Keratinocyte (primary cell): Measurements from ENCODE around the gene ADARB2. TPM values are rescaled to one million over a fixed set of nuclear protein-coding genes. Genes with fewer than 3 reads are reported as not detected.

Source experiments
- DNase-seq: peaks from one replicate; pipeline ENCODE4 v3.0.0-alpha.2; 2011; ENCODE audit warnings: low read depth, missing footprints, low spot score
- FAIRE-seq: peaks from 2 replicates; lab custom pipeline; 2011; peaks lifted over from hg19 to GRCh38; lab: Jason Lieb, UNC
- H2AFZ ChIP-seq: 2 replicates; pipeline ENCODE4 v1.6.0; 2012; ENCODE audit warnings: low read length, control low read depth, inconsistent platforms; ENCODE audit not compliant: control insufficient read depth
- H3K27ac ChIP-seq: 2 replicates; pipeline ENCODE4 v1.5.1; 2011; ENCODE audit warnings: low read length; ENCODE audit not compliant: control insufficient read depth, insufficient read depth
- H3K27me3 ChIP-seq: 3 replicates; pipeline ENCODE4 v1.6.0; 2011; ENCODE audit warnings: low read length; ENCODE audit not compliant: control insufficient read depth, insufficient read depth; ENCODE audit errors: extremely low read depth
- H3K36me3 ChIP-seq, 2 experiments: 2 replicates in 1 of 2; 3 replicates in 1 of 2; pipeline ENCODE4 v1.5.1; 2011; ENCODE audit warnings: low read length in 2 of 2, mild to moderate bottlenecking in 1 of 2; ENCODE audit not compliant: control insufficient read depth in 2 of 2, insufficient read depth in 2 of 2; ENCODE audit errors: extremely low read depth in 1 of 2
- H3K4me1 ChIP-seq: 3 replicates; pipeline ENCODE4 v1.5.1; 2011; ENCODE audit warnings: low read length; ENCODE audit not compliant: control insufficient read depth, insufficient read depth; ENCODE audit errors: extremely low read depth
- H3K4me2 ChIP-seq: 3 replicates; pipeline ENCODE4 v1.6.0; 2011; ENCODE audit warnings: low read depth, low read length; ENCODE audit not compliant: control insufficient read depth, insufficient read depth; ENCODE audit errors: extremely low read depth
- H3K4me3 ChIP-seq, 3 experiments: fragments of 200-600 bp in 1 of 3; sonication (generic) in 1 of 3; 2 replicates in 2 of 3; 3 replicates in 1 of 3; pipeline ENCODE4 v1.5.1; 2011 to 2016; ENCODE audit warnings: low read length in 3 of 3, mild to moderate bottlenecking in 3 of 3, control low read depth in 2 of 3, inconsistent platforms in 1 of 3, low read depth in 1 of 3, mixed read lengths in 1 of 3, mixed run types in 1 of 3, moderate library complexity in 1 of 3; ENCODE audit not compliant: control insufficient read depth in 2 of 3, insufficient read depth in 2 of 3; ENCODE audit errors: extremely low read depth in 1 of 3
- H3K79me2 ChIP-seq: 2 replicates; pipeline ENCODE4 v1.6.0; 2012; ENCODE audit warnings: low read length; ENCODE audit not compliant: control insufficient read depth, insufficient read depth
- H3K9ac ChIP-seq: 3 replicates; pipeline ENCODE4 v1.6.0; 2011; ENCODE audit warnings: low read length; ENCODE audit not compliant: control insufficient read depth, insufficient read depth; ENCODE audit errors: extremely low read depth
- H3K9me1 ChIP-seq: 3 replicates; pipeline ENCODE4 v1.6.0; 2011; ENCODE audit warnings: low read length; ENCODE audit not compliant: control insufficient read depth, insufficient read depth; ENCODE audit errors: extremely low read depth
- H3K9me3 ChIP-seq: 2 replicates; pipeline ENCODE4 v1.5.1; 2012; ENCODE audit warnings: low read depth, low read length; ENCODE audit not compliant: control insufficient read depth
- H4K20me1 ChIP-seq: 3 replicates; pipeline ENCODE4 v1.6.0; 2011; ENCODE audit warnings: low read length; ENCODE audit not compliant: control insufficient read depth, insufficient read depth; ENCODE audit errors: extremely low read depth
- EZH2 ChIP-seq: IDR thresholded peaks from one replicate; pipeline ENCODE4 v1.6.1; 2012; ENCODE audit warnings: inconsistent platforms, mild to moderate bottlenecking, low read length, moderate library complexity
- dilution Hi-C: fragments of 300-500 bp; cut with MboI; formaldehyde crosslinking; loops from one replicate; pipeline ENCODE4 v1.7.0; 2020; ENCODE audit warnings: low sequenced_read_pairs; ENCODE audit not compliant: extremely low pct_ligation_motif_present
- polyA plus RNA-seq, 5 experiments: library from polyadenylated mRNA; depleted of rRNA in 3 of 5; stranded (reverse) in 3 of 5; stranded (forward) in 1 of 5; unstranded in 1 of 5; fragments of >200 nt; gene quantifications; 1 replicate in 1 of 5; 2 replicates in 3 of 5; 3 replicates in 1 of 5; pipeline versions ENCODE4 v1.2.1 to v1.2.3, GENCODE V29; 2011 to 2012; ENCODE audit warnings: missing spikeins in 2 of 5, low read depth in 1 of 5, low replicate concordance in 1 of 5
- TF ChIP-seq, protein P1 (sequence below), 3 experiments: IDR thresholded peaks in 1 of 3; conservative IDR thresholded peaks in 1 of 3; optimal IDR thresholded peaks in 1 of 3; 2 replicates in 2 of 3; 3 replicates in 1 of 3; pipeline versions ENCODE3 to v1.5.1; 2011; ENCODE audit warnings: low read length in 3 of 3, mild to moderate bottlenecking in 3 of 3, moderate library complexity in 2 of 3, control low read depth in 1 of 3, inconsistent platforms in 1 of 3; ENCODE audit not compliant: insufficient read depth in 2 of 3; ENCODE audit errors: extremely low read depth in 1 of 3

Gene ADARB2
- polyA plus RNA-seq, 1 donor (not counting 4 experiments of a cell fraction or from before 2014, with no cell fraction given), result not detected

DNA sequence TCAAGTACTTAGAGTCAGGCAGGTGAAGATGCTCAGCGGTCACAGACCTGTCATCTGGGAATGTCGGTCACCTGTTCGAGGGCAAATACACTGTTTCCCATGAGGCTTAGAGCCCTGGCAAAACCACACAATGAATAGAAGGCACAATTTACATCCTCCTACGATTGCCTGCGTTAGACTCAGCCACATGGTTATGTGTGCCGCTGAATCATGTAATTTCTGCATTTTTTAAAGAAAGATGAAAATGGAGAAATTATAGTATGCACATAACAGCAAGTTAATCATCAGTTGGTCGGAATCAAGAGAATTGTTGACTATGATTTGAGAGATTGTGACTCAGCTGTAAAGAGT lies 158.2 kb downstream of the ADARB2 start:
- H3K27me3 ChIP-seq, result no peaks in the 10 kb centered on the region
- H2AFZ ChIP-seq, result no peak overlapping the region
- no peak overlapping the region for H3K4me2 ChIP-seq
- no peaks in the 10 kb centered on the region for H3K36me3 ChIP-seq
- peaks cover 5% of the 10 kb centered on the region for H3K9me3 ChIP-seq
- dilution Hi-C loops, result no loop called here
- no peak for TF ChIP-seq EZH2
- TF ChIP-seq, protein P1, sequence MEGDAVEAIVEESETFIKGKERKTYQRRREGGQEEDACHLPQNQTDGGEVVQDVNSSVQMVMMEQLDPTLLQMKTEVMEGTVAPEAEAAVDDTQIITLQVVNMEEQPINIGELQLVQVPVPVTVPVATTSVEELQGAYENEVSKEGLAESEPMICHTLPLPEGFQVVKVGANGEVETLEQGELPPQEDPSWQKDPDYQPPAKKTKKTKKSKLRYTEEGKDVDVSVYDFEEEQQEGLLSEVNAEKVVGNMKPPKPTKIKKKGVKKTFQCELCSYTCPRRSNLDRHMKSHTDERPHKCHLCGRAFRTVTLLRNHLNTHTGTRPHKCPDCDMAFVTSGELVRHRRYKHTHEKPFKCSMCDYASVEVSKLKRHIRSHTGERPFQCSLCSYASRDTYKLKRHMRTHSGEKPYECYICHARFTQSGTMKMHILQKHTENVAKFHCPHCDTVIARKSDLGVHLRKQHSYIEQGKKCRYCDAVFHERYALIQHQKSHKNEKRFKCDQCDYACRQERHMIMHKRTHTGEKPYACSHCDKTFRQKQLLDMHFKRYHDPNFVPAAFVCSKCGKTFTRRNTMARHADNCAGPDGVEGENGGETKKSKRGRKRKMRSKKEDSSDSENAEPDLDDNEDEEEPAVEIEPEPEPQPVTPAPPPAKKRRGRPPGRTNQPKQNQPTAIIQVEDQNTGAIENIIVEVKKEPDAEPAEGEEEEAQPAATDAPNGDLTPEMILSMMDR (optimal IDR thresholded peaks at IDR 0.05 in 1 of 3, IDR thresholded peaks at IDR 0.05 in 1 of 3, conservative IDR thresholded peaks at IDR 0.05 in 1 of 3; ENCODE audit: extremely low read depth in 1 of 3, insufficient read depth in 2 of 3, low read length in 3 of 3), result no peak
- no peak overlapping the region for H3K27ac ChIP-seq
- no peak overlapping the region for H3K4me3 ChIP-seq
- no peaks in the 10 kb centered on the region for H3K9me1 ChIP-seq
- no peak overlapping the region for H3K9ac ChIP-seq
- DNase-seq, result no peak
- no peaks in the 10 kb centered on the region for H4K20me1 ChIP-seq
- H3K4me1 ChIP-seq, result no peaks in the 10 kb centered on the region
- no peaks in the 10 kb centered on the region for H3K79me2 ChIP-seq
- no peak for FAIRE-seq

- H3K9me1 ChIP-seq, result no peaks in the 10 kb centered on the region
- DNase-seq, result no peak
Measured at GRCh38 chr10:1578392-1579140, 158.8 kb downstream of the ADARB2 start.

More at GRCh38 chr10:1578392-1579140, 158.8 kb downstream of the ADARB2 start:
- H3K27me3 ChIP-seq, result no peaks in the 10 kb centered on the region
- dilution Hi-C loops, result no loop called here
- no peaks in the 10 kb centered on the region for H3K4me1 ChIP-seq
- H2AFZ ChIP-seq, result no peak overlapping the region
- no peak overlapping the region for H3K9ac ChIP-seq
- H4K20me1 ChIP-seq, result no peaks in the 10 kb centered on the region
- no peak overlapping the region for H3K4me3 ChIP-seq
- no peak for FAIRE-seq
- H3K36me3 ChIP-seq, result no peaks in the 10 kb centered on the region
- no peak overlapping the region for H3K27ac ChIP-seq
- no peak for TF ChIP-seq EZH2
- TF ChIP-seq, protein P1 (optimal IDR thresholded peaks at IDR 0.05 in 1 of 3, IDR thresholded peaks at IDR 0.05 in 1 of 3, conservative IDR thresholded peaks at IDR 0.05 in 1 of 3; ENCODE audit: extremely low read depth in 1 of 3, insufficient read depth in 2 of 3, low read length in 3 of 3), result no peak
- H3K4me2 ChIP-seq, result no peak overlapping the region
- peaks cover 5% of the 10 kb centered on the region for H3K9me3 ChIP-seq
- H3K79me2 ChIP-seq, result no peaks in the 10 kb centered on the region
